H7 (cell line): ENCODE measurements around the gene DKKL1. TPM values are rescaled to one million over a fixed set of nuclear protein-coding genes. Genes with fewer than 3 reads are reported as not detected.
"Not testable (repeated sequence)": the region's sequence is repeated elsewhere in the genome, so short reads cannot be mapped to it uniquely, and the experiment has no call there.

ENCODE experiments used
- DNase-seq: peaks from one replicate; pipeline ENCODE4 v3.0.0; 2012
- H3K27me3 ChIP-seq: 2 replicates; pipeline ENCODE4 v1.6.0; 2011; ENCODE audit warnings: mild to moderate bottlenecking, low read length; ENCODE audit not compliant: control insufficient read depth, insufficient read depth
- H3K36me3 ChIP-seq: replicated peaks from 2 replicates; pipeline ENCODE4 v1.5.1; 2011; ENCODE audit warnings: low read length; ENCODE audit not compliant: control insufficient read depth, insufficient read depth
- H3K4me3 ChIP-seq: 2 replicates; pipeline ENCODE4 v1.5.1; 2011; ENCODE audit warnings: low read depth, mild to moderate bottlenecking, control low read depth, low read length, moderate library complexity; ENCODE audit not compliant: insufficient read depth
- total RNA-seq: library from RNA; depleted of rRNA; stranded (reverse); fragments of >200 nt; shearing (Covaris generic); gene quantifications from 2 replicates; pipeline ENCODE4 v1.2.3, GENCODE V29; 2014; rRNA removed

DKKL1 gene
- total RNA-seq, result 3.6 and 4.3 TPM in 2 replicates

GRCh38 chr19:49363268-49364082 is at the start of gene DKKL1:
Gene DKKL1 (plus strand): TSS chr19:49363877. CDS start chr19:49363999, 122 bp downstream.
- Histone ChIP-seq H3K4me3 (peak within 1 kb of the TSS; percentile 98), H3K36me3 (peaks cover 7% of the 10 kb centered on the region), H3K27me3 (no peaks in the 10 kb centered on the region)
- DNase-seq, result peak; percentile 98

GRCh38 chr19:49315111-49315510 is 48.6 kb upstream of the DKKL1 start:
- DNase-seq, result no peak
- Histone ChIP-seq H3K27me3 (no peaks in the 10 kb centered on the region), H3K36me3 (no peaks in the 10 kb centered on the region), H3K4me3 (no peak overlapping the region)

GRCh38 chr19:49316284-49316683 is 47.4 kb upstream of the DKKL1 start:
- Histone ChIP-seq H3K4me3 (no peak overlapping the region), H3K36me3 (no peaks in the 10 kb centered on the region), H3K27me3 (no peaks in the 10 kb centered on the region)
- DNase-seq, result no peak

DNA sequence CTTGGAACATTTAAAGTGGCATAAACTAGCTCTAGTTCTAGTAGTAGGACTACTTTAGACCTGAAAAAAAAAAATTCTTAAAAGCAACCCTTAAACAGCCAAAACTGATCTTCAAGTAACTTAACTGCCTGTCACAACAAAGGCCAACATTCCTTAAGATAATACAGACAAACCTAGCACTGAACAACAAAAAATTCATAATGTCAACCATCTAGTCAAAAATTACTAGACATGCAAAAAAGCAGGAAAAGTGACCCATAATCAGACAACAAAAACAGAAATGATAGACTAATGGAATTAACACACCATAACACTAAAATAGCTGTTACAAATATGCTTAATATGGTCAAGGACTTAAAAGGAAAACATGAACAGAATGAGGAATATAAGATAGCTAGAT is 45.4 kb upstream of the DKKL1 start:
- DNase-seq, result no peak
- Histone ChIP-seq H3K4me3 (no peak overlapping the region), H3K36me3 (no peaks in the 10 kb centered on the region), H3K27me3 (no peaks in the 10 kb centered on the region)

GRCh38 chr19:49324801-49325576 is 38.7 kb upstream of the DKKL1 start, which contains the start of gene SLC6A16:
Gene SLC6A16 (minus strand): TSS chr19:49325191. CDS start chr19:49311347, 13,844 bp downstream.
- Histone ChIP-seq H3K27me3 (no peaks in the 10 kb centered on the region), H3K4me3 (no peak within 1 kb of the TSS), H3K36me3 (no peaks in the 10 kb centered on the region)
- peak; percentile 34 for DNase-seq

DNA sequence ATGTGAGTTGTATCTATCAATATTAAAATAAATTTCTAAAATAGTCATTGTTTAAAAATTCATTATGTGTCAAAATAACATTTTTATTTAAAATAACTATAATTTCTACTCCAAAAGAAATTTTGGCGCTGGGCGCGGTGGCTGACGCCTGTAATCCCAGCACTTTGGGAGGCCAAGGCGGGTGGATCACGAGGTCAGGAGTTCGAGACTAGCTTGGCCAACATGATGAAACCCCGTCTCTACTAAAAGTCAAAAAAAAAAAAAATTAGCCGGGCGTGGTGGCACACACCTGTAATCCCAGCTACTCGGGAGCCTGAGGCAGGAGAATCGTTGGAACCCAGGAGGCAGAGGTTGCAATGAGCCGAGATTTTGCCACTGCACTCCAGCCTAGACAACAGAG is 37.9 kb upstream of the DKKL1 start:
- H3K27me3 ChIP-seq, H3K4me3 ChIP-seq, DNase-seq, H3K36me3 ChIP-seq: not testable (repeated sequence)

- no peaks in the 10 kb centered on the region for H3K27me3 ChIP-seq
- DNase-seq, result no peak
- H3K4me3 ChIP-seq, result no peak overlapping the region
- H3K36me3 ChIP-seq, result no peaks in the 10 kb centered on the region
Measured at GRCh38 chr19:49326165-49326704, 37.4 kb upstream of the DKKL1 start.

- Histone ChIP-seq H3K27me3 (no peaks in the 10 kb centered on the region), H3K36me3 (no peaks in the 10 kb centered on the region), H3K4me3 (no peak overlapping the region)
- peak; percentile 78 for DNase-seq
Measured at GRCh38 chr19:49327878-49328544, 35.7 kb upstream of the DKKL1 start.

DNA sequence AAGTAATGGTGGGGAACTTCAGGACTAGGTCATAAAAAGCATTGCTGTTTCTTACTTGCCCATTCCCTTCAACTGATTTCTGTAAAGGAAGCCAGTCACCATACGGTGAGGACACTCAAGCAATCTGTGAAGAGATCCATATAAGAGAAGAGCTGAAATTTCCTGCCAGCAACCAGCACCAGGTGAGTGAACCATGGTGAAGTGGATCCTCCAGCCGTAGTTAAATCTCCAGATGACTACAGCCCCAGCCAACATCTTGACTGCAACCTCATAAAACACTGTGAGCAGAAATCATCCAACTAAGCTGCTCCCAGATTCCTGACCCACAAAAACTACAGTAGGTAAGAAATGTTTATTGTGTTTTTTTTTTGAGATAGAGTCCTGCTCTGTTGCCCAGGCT is 34.9 kb upstream of the DKKL1 start:
- Histone ChIP-seq H3K4me3 (no peak overlapping the region), H3K27me3 (no peaks in the 10 kb centered on the region), H3K36me3 (no peaks in the 10 kb centered on the region)
- no peak for DNase-seq

DNA sequence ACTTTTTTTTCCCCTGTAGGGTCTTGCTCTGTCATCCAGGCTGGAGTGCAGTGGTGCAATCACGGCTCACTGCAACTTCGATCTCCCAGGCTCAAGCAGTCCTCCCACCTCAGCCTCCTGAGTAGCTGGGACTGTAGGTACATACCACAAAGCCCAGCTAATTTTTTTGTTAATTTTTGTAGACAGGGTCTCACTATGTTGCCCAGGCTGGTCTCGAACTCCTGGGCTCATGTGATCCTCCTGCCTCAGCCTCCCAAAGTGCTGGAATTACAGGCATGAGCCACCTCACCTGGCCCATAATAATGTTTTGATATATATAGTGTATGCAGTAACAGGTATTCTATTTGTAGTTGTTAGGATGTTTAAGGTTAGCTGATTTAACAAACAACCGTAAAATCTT is 32.5 kb upstream of the DKKL1 start:
- H3K27me3 ChIP-seq, DNase-seq, H3K4me3 ChIP-seq, H3K36me3 ChIP-seq: not testable (repeated sequence)

- Histone ChIP-seq H3K4me3 (no peak overlapping the region), H3K27me3 (peaks cover 3% of the 10 kb centered on the region), H3K36me3 (no peaks in the 10 kb centered on the region)
- DNase-seq, result peak; percentile 80
Measured at GRCh38 chr19:49331616-49332055, 32.0 kb upstream of the DKKL1 start.

- DNase-seq, H3K4me3 ChIP-seq, H3K36me3 ChIP-seq: not testable (repeated sequence)
- peaks cover 15% of the 10 kb centered on the region for H3K27me3 ChIP-seq
Measured at GRCh38 chr19:49332691-49333417, 30.8 kb upstream of the DKKL1 start.

DNA sequence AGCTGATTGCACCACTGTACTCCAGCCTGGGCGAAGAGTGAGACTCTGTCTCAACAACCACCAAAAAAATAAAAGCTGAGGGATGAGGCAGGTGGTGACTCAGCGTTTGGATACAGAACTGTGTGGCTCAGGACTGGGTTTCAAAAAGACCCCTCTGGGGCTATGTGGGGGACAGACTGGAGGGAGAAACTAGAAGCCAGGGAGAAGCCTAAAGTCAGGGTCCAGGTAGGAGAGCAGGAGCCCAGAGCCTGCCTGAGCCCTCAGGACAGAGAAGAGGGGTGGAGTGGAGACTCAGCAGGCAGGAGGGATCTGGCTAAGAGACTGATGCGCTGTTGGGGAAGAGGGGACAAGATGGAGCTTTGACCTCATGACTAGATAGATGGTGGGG is 30.3 kb upstream of the DKKL1 start:
- peaks cover 20% of the 10 kb centered on the region for H3K27me3 ChIP-seq
- H3K4me3 ChIP-seq, result no peak overlapping the region
- H3K36me3 ChIP-seq, result no peaks in the 10 kb centered on the region
- no peak for DNase-seq

GRCh38 chr19:49333811-49334288 is 29.8 kb upstream of the DKKL1 start:
- no peak overlapping the region for H3K4me3 ChIP-seq
- H3K27me3 ChIP-seq, result peaks cover 23% of the 10 kb centered on the region
- DNase-seq, result no peak
- no peaks in the 10 kb centered on the region for H3K36me3 ChIP-seq
